Neutrophil (primary cell): ENCODE data around the gene OSBPL7.

ENCODE experiments used
- H3K27ac ChIP-seq: fragments of 200-600 bp; sonication (generic); 2 replicates; pipeline ENCODE4 v1.5.1; 2016; ENCODE audit warnings: mild to moderate bottlenecking, moderate library complexity
- H3K27me3 ChIP-seq: fragments of 200-600 bp; sonication (generic); 2 replicates; pipeline ENCODE4 v1.6.0; 2016; ENCODE audit warnings: mild to moderate bottlenecking
- H3K36me3 ChIP-seq: fragments of 200-600 bp; sonication (generic); 2 replicates; pipeline ENCODE4 v1.5.1; 2017
- H3K4me1 ChIP-seq, 2 experiments: fragments of 200-600 bp in 1 of 2; sonication (generic) in 1 of 2; 1 replicate in 1 of 2; 2 replicates in 1 of 2; pipeline versions ENCODE4 v1.5.1 to v1.6.1; 2013 to 2016; ENCODE audit warnings: low read depth in 1 of 2, low read length in 1 of 2, mild to moderate bottlenecking in 1 of 2, moderate library complexity in 1 of 2; ENCODE audit not compliant: control insufficient read depth in 1 of 2, insufficient read depth in 1 of 2
- H3K4me3 ChIP-seq, 2 experiments: fragments of 200-600 bp in 1 of 2; sonication (generic) in 1 of 2; 1 replicate in 1 of 2; 2 replicates in 1 of 2; pipeline ENCODE4 v1.5.1; 2013 to 2016; ENCODE audit warnings: low read depth in 1 of 2, low read length in 1 of 2, mild to moderate bottlenecking in 1 of 2, moderate library complexity in 1 of 2
- H3K9me3 ChIP-seq: fragments of 200-600 bp; sonication (generic); 2 replicates; pipeline ENCODE4 v1.5.1; 2016
- CTCF ChIP-seq: fragments of 200-600 bp; sonication (generic); IDR thresholded peaks from 2 replicates; pipeline ENCODE4 v1.5.1; 2016; ENCODE audit warnings: antibody characterized with exemption

The OSBPL7 gene

GRCh38 chr17:47806913-47807255 lies 14.7 kb downstream of the OSBPL7 start:
- Histone ChIP-seq H3K27me3 (peaks cover 6% of the 10 kb centered on the region), H3K36me3 (peaks cover 52% of the 10 kb centered on the region), H3K4me3 (no peak overlapping the region), H3K4me1 (no peaks in the 10 kb centered on the region), H3K9me3 (no peaks in the 10 kb centered on the region), H3K27ac (no peak overlapping the region)
- no peak for TF ChIP-seq CTCF

DNA sequence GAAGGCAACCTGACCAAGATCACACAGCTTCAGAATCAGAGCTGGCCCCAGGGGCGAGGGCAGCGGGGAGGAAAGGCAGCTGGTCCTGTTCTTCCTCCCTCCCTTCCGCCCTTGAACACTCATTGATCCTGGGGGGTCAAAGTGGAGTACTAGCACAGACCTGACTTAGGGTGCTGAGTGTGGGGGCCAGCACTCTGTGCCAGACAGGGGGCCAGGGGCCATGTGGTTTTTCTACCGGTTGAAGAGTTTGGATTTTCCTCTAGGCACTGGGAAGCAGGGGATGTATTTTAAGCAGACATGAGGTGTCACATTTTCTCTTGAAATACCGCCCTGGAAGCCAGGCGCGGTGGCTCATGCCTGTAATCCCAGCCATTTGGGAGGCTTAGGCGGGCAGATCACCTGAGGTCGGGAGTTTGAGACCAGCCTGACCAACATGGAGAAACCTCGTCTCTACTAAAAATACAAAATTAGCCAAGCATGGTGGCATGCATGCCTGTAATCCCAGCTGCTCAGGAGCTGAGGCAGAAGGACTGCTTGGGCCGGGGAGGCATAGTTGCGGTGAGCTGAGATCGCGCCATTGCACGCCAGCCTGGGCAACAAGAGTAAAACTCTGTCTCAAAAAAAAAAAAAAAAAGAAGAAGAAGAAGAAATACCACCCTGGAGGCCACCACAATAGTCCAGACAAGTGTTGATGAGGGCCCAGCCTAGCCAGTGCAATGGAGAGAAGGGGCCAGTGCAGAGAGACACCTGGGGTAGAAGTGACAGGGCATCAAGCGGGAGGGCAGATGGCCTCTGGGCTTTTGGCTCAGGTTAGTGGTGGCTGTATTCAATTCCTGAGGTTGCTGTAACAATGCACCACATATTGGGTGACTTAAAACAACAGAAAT lies 15.3 kb downstream of the OSBPL7 start:
- no peak overlapping the region for H3K27ac ChIP-seq
- peaks cover 47% of the 10 kb centered on the region for H3K36me3 ChIP-seq
- no peak overlapping the region for H3K4me3 ChIP-seq
- H3K4me1 ChIP-seq = no peaks in the 10 kb centered on the region
- TF ChIP-seq CTCF = no peak
- H3K9me3 ChIP-seq = no peaks in the 10 kb centered on the region
- peaks cover 9% of the 10 kb centered on the region for H3K27me3 ChIP-seq

DNA sequence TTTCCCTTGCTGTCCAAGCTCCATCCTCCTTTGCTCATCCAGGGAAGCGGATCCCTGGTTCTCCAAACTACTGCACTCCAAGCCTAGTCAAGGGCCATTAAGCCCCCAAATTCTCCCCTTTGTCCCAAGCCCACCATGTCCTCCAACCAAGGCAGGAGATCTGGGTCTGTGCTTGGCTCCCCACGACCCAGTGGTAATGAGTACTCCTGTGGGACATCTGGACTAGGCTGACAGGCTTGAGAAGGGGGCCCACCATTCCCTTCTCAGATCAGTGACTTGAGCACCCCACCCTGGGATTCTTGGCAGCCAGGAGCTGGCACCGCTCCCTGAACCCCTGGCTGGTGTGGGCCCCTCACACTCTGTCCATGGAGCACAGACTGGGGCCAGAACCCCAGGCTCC lies 17.1 kb downstream of the OSBPL7 start:
- H3K36me3 ChIP-seq = peaks cover 30% of the 10 kb centered on the region
- peaks cover 17% of the 10 kb centered on the region for H3K27me3 ChIP-seq

GRCh38 chr17:47803751-47804150 lies 17.8 kb downstream of the OSBPL7 start:
- peaks cover 19% of the 10 kb centered on the region for H3K27me3 ChIP-seq
- TF ChIP-seq CTCF = no peak
- no peak overlapping the region for H3K4me3 ChIP-seq
- no peaks in the 10 kb centered on the region for H3K9me3 ChIP-seq
- H3K36me3 ChIP-seq = peaks cover 22% of the 10 kb centered on the region
- H3K27ac ChIP-seq = no peak overlapping the region
- H3K4me1 ChIP-seq = no peaks in the 10 kb centered on the region

More for the DNA sequence above, 17.1 kb downstream of the OSBPL7 start:
- no peaks in the 10 kb centered on the region for H3K9me3 ChIP-seq
- no peak overlapping the region for H3K27ac ChIP-seq
- H3K4me1 ChIP-seq = no peaks in the 10 kb centered on the region
- H3K4me3 ChIP-seq = no peak overlapping the region
- no peak for TF ChIP-seq CTCF

DNA sequence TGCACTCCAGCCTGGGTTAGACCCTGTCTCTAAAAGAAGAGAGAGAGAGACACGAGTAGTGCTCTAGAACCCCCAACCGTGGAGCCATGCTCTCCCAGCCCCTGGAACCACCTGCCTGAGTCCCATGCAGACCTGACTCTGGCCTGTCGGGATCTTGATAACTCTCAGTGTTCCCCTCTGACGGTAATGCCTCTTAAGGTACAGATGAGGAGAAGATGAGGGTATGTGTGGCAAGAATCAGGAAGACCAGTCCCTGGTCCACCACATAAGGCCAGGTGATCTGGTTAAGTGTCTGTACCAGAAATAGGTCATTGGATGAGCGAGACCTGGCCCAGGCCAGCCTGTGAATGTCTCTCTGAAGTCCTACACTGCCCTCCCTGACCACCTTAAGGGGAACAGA lies 18.4 kb downstream of the OSBPL7 start:
- H3K4me3 ChIP-seq = no peak overlapping the region
- H3K27ac ChIP-seq = no peak overlapping the region

More for the DNA sequence above, 18.4 kb downstream of the OSBPL7 start:
- Histone ChIP-seq H3K4me1 (no peaks in the 10 kb centered on the region), H3K36me3 (peaks cover 17% of the 10 kb centered on the region), H3K27me3 (peaks cover 25% of the 10 kb centered on the region), H3K9me3 (no peaks in the 10 kb centered on the region)
- no peak for TF ChIP-seq CTCF
